GM18909 (cell line): ENCODE results near the gene CCNE1.
A peak's percentile ranks its signal among the peaks of the same experiment; 100 is the strongest.
"Not testable (repeated sequence)": the region's sequence is repeated elsewhere in the genome, so short reads cannot be mapped to it uniquely, and the experiment has no call there.

ENCODE experiments used
- ATAC-seq: cut with Tn5 transposase; IDR thresholded peaks from one replicate; pipeline ENCODE4 v1.9.1; 2021; ENCODE audit warnings: mild to moderate bottlenecking; ENCODE audit not compliant: unreplicated experiment, poor library complexity

Gene CCNE1

DNA sequence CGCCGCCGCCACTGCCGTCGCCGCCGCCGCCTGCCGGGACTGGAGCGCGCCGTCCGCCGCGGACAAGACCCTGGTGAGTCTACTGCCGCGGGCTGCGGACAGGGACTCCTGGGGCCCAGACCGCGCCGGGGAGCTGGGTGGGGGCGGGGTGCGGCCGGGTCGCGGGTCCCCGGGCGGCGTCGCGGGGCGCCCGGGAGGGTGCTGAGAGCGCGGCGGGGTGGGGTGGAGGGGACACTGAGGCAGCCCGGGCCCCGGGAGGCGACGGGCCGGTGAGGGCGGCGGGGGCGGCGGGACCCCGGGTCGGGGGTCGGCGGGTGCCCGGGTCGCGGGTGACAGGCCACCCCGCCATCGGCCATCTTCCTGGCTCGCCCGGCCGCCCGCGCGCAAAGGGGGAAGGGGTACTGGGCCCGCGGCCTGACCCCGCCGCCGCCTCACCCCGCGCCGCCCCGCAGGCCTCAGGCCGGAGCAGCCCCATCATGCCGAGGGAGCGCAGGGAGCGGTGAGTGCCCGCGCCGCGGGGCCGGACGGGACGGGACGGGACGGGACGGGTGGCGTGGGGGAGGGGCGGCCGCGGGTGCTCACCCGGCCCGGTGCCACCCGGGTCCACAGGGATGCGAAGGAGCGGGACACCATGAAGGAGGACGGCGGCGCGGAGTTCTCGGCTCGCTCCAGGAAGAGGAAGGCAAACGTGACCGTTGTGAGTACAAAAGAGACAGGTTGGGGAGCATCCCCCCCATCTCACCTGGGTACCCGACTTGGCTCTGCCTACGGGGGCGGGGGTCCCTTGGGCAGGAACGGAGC is 489 bp downstream of the CCNE1 start:
- peak; percentile 7 for ATAC-seq

DNA sequence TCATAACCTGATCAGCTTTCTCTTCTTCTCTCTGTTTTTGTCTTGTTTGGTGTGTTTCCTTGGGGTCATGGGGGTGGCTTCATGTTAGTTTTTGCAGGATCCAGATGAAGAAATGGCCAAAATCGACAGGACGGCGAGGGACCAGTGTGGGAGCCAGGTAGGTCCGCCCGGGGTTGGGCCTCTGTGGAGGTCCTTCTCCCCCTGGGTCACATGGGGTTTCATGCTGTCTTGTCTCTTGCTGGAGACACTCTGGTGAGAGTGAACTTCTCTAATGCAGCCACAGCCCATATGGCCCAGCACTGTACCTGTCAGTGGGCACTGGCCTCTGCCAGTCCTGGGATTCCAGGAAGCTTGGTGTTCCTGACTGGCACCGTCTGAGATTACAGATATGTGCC is 1.1 kb downstream of the CCNE1 start:
- ATAC-seq, result no peak

DNA sequence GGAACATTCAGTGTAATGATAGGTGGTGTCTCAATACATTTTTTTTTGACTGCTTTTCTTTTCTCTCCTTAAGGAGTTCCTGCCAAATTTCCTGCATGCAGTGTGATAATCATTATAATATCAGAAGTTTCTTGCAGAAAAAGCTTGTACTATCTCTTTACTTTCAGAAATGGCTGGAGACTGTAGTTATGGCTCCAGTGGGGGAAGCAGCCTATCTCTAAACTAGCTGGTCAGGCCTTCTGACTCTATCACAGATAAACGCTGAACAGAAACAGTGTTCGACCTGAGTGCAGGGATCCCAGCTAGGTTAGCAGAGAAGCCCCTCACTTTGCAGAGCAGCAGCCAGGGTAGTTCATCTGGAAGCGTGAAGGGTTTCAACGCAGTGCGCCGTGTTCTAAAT is 1.9 kb downstream of the CCNE1 start:
- no peak for ATAC-seq

DNA sequence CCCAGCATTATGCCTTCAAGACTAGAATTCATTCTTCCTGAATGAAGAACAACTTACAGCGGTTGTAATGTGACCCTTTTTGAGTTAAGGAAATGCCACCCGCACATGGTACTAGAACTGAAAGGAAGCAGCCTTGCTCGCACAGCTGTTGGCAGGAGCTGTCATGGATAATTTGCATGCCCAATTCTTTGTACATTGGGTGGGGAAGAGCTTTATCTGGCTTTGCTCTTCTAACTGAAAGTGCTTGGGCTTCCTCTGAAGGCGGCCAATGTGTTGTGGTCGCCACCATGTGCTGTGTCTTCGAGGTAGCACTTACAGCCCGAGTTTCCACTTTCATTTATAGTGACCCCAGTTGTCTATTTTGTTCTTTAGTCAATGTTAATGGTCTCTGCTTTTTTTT is 3.4 kb downstream of the CCNE1 start:
- ATAC-seq, result peak; percentile 48

DNA sequence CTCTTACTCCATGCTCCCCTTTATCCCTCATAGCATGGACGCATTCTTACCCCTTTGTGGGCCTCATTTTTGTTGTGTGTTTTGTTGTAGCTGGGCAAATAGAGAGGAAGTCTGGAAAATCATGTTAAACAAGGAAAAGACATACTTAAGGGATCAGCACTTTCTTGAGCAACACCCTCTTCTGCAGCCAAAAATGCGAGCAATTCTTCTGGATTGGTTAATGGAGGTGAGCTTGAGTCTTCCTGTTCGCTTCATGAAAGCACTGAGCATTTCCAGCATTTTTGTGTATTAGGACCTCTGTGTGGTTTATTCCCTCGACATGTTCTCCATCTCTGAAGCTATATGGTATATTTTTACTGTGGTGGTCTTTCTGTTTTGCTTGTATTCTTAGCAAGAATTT is 5.5 kb downstream of the CCNE1 start:
- no peak for ATAC-seq

DNA sequence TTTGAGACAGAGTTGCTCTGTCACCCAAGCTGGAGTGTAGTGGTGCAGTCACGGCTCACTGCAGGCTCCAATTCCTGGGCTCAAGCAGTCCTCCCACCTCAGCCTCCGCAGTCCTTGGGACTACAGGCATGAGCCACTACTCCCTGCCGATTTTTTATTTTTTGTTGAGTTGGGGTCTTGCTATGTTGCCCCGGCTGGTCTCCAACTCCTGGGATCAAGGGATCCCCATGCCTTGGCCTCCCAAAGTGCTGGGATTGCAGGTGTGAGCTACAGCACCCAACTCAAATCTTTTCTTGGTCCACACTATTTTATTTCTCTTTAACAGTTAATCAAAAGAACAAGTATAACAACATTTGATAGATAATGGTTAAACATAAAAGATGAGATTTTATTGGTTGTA is 7.5 kb downstream of the CCNE1 start:
- ATAC-seq, result no peak

DNA sequence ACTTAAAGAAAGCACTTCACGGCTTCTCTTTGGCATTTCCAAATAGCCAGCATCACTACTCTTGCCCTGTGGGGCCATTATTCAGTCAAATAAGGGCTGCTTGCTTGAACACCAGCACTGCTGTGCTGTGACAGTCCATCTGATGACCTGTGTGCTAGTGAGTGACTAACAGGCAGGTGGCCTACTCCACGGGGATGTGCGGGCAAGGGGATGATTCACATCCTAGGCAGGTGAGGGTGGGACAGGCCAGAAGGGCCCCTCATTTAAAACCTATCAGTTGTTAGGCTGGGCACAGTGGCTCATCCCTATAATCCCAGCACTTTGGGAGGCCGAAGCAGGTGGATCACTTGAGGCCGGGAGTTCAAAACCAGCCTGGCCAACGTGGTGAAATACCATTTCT is 8.2 kb downstream of the CCNE1 start:
- ATAC-seq, result no peak

DNA sequence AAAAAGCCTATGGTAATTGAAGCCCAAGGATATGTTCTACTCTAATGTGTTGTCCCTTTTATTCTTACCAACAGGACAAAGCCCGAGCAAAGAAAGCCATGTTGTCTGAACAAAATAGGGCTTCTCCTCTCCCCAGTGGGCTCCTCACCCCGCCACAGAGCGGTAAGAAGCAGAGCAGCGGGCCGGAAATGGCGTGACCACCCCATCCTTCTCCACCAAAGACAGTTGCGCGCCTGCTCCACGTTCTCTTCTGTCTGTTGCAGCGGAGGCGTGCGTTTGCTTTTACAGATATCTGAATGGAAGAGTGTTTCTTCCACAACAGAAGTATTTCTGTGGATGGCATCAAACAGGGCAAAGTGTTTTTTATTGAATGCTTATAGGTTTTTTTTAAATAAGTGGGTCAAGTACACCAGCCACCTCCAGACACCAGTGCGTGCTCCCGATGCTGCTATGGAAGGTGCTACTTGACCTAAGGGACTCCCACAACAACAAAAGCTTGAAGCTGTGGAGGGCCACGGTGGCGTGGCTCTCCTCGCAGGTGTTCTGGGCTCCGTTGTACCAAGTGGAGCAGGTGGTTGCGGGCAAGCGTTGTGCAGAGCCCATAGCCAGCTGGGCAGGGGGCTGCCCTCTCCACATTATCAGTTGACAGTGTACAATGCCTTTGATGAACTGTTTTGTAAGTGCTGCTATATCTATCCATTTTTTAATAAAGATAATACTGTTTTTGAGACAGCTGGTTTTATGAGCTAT is 12.0 kb downstream of the CCNE1 start:
- no peak for ATAC-seq

DNA sequence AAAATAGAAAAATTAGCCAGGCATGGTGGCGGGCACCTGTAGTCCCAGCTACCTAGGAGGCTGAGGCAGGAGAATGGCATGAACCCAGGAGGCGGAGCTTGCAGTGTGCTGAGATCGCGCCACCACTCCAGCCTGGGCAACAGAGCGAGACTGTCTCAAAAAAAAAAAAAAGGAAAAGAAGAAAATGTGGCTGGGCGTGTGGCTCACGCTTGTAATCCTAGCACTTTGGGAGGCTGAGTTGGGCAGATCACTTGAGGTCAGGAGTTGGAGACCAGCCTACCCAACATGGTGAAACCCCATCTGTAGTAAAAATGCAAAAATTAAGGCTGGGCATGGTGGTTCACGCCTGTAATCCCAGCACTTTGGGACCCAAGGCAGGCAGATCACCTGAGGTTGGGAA is 13.5 kb downstream of the CCNE1 start:
- ATAC-seq, result not testable (repeated sequence)

DNA sequence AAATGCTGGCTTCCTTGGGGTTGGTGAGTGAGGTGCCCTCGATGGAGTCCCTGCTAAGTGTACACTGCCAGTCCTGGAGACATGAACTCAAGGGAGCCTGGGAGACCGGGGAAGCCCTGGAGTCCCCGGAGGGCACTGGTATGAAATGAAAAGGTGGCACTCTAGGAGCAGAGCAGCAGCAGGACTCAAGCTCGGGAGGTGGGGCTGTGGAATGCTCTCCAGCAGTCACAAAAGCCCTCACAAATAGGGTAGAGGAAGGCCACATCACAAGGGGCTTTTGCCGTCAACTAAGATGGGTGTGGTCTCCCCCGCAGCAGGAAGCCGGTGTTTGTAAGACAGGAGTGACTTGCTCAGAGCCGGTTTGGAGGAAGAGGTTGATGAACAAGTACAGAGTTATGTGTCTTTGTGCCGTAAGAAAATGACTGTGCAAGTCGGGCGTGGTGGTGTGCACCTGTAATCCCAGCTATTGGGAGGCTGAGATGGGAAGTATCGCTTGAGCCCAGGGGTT is 19.3 kb downstream of the CCNE1 start:
- no peak for ATAC-seq

DNA sequence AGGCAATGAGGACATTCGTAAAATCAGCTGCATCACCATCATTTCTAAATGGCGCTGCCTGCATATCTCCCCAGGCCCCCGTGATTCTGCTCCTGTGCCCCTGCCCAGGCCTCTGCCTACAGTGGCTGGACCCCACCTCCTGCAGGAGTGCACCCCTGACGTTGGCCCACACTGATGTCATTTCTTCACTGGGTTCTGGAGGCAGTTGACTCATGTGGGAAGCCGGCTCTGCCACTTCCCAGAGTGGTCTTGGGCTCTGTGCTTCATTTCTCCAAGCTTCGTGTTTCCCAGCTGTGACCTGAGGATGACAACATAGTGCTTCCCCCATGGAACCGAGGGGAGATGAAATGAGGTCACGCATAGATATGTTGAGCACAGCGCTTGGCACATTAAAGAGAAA is 19.9 kb downstream of the CCNE1 start:
- ATAC-seq, result no peak

DNA sequence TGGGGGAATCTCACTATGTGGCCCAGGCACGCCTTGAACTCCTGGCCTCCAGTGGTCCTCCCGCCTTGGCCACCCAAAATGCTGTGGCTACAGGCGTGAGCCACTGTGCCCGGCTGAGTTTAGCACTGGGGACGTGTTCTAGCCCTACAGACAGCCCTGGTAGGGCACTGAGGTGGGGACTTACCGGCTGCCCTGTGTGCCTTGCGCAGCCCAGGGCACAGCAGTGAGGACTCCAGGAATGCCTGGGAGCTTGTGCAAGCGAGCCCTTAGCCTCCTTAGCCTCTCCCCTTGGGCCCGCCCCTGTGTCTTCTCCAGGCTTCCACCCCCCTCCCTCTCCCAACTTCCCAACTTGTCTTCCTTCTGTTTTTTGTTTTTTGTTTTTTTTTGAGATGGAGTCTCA is 21.0 kb downstream of the CCNE1 start:
- ATAC-seq, result no peak

DNA sequence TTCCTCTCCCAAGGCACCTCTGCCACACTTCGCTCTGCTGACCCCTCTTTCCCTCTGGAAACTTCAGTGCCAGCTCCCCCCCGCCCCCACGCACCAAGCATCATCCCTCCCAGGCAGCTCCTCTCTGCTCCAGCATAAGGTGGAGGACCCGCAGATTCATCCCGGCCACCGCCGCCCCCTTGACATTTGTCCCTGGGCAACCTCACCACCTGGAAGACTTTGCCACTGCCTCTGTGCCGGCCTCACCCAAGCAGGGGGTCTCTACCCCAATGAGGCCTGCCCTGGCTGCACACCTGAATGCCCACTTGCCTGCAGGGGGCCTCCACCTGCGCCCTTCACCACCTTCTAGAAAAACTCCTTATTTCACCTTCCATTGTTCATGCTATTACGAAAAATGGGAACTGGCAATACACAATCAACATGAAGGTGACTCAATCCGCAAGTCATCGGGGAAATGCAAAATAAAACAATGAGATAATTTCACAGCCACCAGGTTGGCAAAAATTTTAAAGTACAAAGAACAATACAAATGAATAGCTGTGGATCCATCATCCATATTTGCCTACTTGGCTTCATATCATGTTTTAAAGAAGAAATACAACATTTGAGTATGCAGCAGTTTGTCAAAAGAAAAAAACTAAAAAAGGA is 21.9 kb downstream of the CCNE1 start:
- no peak for ATAC-seq

DNA sequence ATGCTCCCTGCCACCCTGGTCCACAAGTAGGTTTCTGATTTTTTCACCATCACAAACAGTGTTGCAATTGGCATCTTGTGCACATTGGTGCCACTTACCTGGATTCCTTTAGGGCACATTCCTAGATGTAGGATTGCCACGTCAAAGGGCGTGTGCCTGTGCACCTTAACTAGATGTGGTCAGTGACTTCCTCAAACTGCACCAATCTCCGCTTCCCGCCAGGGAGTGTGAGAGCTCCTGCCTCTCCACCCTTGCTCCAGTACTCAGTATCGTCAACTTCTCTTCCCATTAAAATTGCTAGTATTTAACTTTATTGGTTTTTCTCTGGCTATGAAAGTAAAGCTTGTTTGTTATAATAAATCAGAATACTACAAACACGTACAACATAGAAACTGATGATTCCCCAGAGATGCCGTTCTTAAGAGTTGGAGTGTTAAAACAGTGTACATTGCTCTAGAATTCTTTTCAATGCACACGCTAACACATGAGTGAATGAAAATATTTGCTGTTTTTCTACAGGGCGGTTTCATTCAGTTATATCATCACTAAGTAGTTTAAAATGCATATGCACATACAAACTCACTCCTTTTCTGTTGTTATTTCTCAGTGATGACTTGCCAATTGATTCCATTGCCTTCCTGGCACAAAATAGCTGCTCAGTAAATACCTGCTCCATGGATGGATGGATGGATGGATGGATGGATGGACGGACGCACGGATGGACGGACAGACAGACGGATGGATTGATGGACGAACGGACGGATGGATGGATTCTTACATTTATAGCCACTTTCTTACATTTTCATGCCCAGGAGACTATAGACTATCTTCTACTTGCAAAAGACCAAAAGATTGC is 23.4 kb downstream of the CCNE1 start:
- no peak for ATAC-seq

DNA sequence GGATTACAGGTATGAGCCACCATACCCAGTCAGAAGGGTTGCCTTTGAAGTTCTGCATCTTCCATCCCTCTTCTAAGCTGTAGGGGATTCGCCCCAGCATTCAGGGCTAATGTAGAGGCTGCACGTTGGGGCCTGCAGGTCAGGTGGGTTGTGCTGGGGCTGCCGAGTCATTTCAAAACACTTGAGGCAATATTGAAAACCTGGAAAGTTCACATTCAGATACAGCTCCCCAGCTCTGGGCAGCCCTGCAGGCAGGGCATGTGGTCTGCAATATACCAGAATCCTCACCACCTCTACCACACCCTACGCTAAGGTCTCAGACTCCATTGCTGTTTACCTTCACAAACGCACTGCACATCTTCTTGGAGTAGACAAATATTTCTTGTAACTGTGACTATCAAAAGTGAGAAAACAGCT is 24.6 kb downstream of the CCNE1 start:
- peak; percentile 73 for ATAC-seq

DNA sequence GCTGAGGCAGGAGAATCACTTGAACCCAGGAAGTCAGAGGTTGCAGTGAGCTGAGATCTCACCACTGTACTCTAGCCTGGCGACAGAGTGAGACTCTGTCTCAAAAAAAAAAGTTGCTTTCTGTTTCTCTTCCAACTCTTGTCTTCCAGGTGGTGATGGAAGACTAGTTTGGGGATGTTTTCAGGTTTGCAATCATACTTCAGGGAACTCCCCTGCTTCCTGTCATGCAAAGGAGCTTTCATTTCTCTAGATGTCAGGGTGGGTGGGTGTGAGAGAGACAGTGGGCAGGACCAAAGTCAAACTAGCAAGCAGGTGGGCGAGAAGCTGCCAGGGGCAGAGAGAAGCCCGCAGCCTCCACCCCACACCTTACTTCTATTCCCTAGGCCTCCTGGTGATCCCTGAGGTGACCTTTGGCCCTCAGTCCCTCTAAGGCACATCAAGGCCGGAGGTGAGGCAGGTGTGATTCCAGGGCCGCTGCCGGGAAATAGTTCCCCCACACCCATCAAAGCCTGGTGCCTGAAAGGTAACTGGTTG is 25.7 kb downstream of the CCNE1 start:
- ATAC-seq, result peak; percentile 70

DNA sequence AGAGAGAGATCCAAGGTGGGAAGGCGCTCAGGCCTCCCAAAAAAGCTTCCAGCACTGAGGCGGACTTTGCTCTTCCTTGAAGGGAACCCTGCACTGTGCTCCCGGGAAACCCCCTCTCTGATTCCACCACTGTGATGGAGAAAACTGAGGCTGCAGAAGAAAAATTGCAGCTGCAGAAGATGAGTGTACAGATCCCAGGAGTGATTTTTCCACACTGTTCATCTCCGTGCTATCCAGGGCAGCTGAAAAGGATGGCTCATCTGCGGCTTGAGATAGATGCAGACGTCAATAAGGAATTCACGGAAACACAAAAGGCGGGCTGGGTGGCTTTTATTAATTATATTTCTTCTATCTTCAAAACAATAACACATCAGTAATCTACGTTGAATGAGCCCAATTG is 26.2 kb downstream of the CCNE1 start:
- ATAC-seq, result no peak

DNA sequence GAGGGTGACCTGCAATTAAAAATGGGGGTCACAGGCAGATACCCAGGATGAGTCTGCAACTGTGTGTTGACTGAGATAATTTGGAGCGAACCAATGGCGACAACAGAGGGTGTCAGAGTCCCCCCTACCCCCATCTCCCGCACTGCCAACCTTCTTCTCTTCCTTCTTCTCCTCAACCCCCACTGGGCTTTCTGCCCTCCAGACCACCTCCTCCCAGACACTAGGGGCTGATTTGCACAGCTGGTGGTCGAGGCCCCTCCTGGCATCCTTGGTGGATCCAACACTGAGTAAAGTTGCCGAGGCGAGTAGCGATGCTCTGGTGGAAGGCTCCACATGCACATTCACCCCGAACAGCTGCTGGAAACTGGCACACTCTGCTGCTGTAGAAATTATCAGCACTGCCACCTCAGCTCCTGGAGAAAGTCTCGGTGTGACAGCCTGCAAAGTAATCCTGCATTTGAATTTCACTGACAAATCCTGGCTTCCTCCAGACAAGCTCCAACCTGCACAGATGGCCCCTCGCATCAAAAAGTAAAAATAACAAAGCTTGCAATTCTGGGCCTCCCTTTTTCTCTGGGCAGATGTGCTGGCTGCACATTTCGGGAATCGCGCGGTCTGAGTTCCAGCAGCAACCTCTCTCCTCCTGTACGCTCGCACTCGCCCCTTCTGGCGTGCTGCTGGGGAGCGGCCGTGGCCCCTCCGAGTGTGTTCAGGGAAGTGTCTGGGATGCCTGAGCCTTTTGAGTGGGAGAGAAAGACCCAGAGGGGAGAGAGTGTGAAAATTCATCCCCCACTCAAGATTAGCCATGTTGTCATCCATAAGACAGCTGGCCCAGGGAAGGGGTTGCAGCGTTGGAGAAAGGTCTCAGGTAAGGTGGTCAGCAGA is 28.5 kb downstream of the CCNE1 start:
- no peak for ATAC-seq

DNA sequence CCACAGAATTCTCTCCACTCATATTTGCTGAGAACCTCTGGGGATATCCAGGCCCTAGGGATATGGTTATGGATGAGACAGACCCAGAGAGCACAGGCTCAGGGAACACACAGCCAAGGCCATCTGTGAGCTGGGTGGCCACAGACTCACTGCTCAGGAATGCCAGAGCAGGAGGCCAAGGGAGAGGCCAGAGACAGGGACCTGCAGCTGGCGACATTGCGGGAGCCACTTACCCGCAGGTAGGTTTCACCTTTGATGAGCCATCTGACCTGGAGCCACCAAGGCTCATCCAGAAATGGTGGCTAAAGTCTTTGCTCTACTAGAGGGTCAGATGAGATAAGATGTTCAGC is 29.4 kb downstream of the CCNE1 start:
- no peak for ATAC-seq
